GM12878 (cell line): Measurements from ENCODE around the gene DNAH2. TPM values are rescaled to one million over a fixed set of nuclear protein-coding genes. Genes with fewer than 3 reads are reported as not detected.

ENCODE experiments used
- ATAC-seq: fragments of 200-7000 bp; cut with Tn5 transposase; 3 replicates; pipeline ENCODE4 v1.9.1; 2020; ENCODE audit warnings: mild to moderate bottlenecking, moderate library complexity
- BruUV-seq: library from RNA; stranded (reverse); fragments of 400-500 nt; replicated peaks from 2 replicates; lab custom pipeline; 2021; lab: Mats Ljungman, UMichigan
- CTCF ChIA-PET: fragments of 300-600 bp; sonication (Branson Sonifier 250); formaldehyde crosslinking; extraction: SDS; loops from one replicate; lab custom pipeline; 2021; ENCODE audit warnings: inconsistent platforms; lab: Yijun Ruan, JAX
- POLR2A ChIA-PET: fragments of 350-600 bp; formaldehyde crosslinking; extraction: SDS; loops from one replicate; lab custom pipeline; 2021; ENCODE audit warnings: inconsistent platforms; lab: Charles Lee
- RAD21 ChIA-PET: fragments of 300-600 bp; sonication (Branson Sonifier 250); formaldehyde crosslinking; loops from one replicate; lab custom pipeline; 2023; ENCODE audit warnings: antibody characterized with exemption; ENCODE audit not compliant: unreplicated experiment; lab: Charles Lee
- SMC1A ChIA-PET: fragments of 300-600 bp; sonication (Branson Sonifier 250); formaldehyde crosslinking; loops from one replicate; lab custom pipeline; 2023; ENCODE audit not compliant: unreplicated experiment, uncharacterized antibody; lab: Charles Lee
- DNase-seq: peaks from one replicate; pipeline ENCODE4 v3.0.0-alpha.2; 2011; ENCODE audit warnings: low read depth, low spot score
- FAIRE-seq: peaks from 3 replicates; lab custom pipeline; 2011; peaks lifted over from hg19 to GRCh38; lab: Jason Lieb, UNC
- H2AFZ ChIP-seq: 2 replicates; pipeline ENCODE4 v1.6.0; 2011; ENCODE audit warnings: low read depth, low read length, control low read depth; ENCODE audit not compliant: control insufficient read depth
- H3K27ac ChIP-seq: 2 replicates; pipeline ENCODE4 v1.5.1; 2011; ENCODE audit warnings: control low read depth; ENCODE audit not compliant: control insufficient read depth, insufficient read depth
- H3K27me3 ChIP-seq, 2 experiments: replicated peaks in 1 of 2; 2 replicates each; pipeline versions ENCODE4 v1.6.0 to v1.6.1; 2011; ENCODE audit warnings: low read length in 1 of 2; ENCODE audit not compliant: control insufficient read depth in 2 of 2, insufficient read depth in 2 of 2
- H3K36me3 ChIP-seq, 2 experiments: 2 replicates each; pipeline ENCODE4 v1.5.1; 2011; ENCODE audit warnings: low read length in 1 of 2; ENCODE audit not compliant: control insufficient read depth in 2 of 2, insufficient read depth in 2 of 2
- H3K4me1 ChIP-seq: 2 replicates; pipeline ENCODE4 v1.6.1; 2011; ENCODE audit warnings: mild to moderate bottlenecking, low read length, moderate library complexity, mixed read lengths; ENCODE audit not compliant: control insufficient read depth, insufficient read depth
- H3K4me2 ChIP-seq: 2 replicates; pipeline ENCODE4 v1.6.0; 2011; ENCODE audit warnings: control low read depth; ENCODE audit not compliant: control insufficient read depth, insufficient read depth
- H3K4me3 ChIP-seq: fragments of 200-600 bp; sonication (generic); 2 replicates; pipeline ENCODE4 v1.5.1; 2016
- H3K79me2 ChIP-seq: 2 replicates; pipeline ENCODE4 v1.6.0; 2011; ENCODE audit warnings: low read length; ENCODE audit not compliant: control insufficient read depth, insufficient read depth
- H3K9ac ChIP-seq: 2 replicates; pipeline ENCODE4 v1.8.0; 2011; ENCODE audit warnings: low read length, control low read depth, mixed read lengths; ENCODE audit not compliant: control insufficient read depth, insufficient read depth
- H3K9me3 ChIP-seq: replicated peaks from 3 replicates; pipeline ENCODE4 v1.5.1; 2011; ENCODE audit warnings: mild to moderate bottlenecking, low read length; ENCODE audit not compliant: control insufficient read depth, insufficient read depth
- H4K20me1 ChIP-seq: 2 replicates; pipeline ENCODE4 v1.6.0; 2011; ENCODE audit not compliant: control insufficient read depth, insufficient read depth
- BMI1 ChIP-seq: fragments of 450-650 bp; IDR thresholded peaks from 2 replicates; pipeline ENCODE4 v1.6.1; 2016; ENCODE audit warnings: mild to moderate bottlenecking, moderate library complexity, borderline replicate concordance
- CBFB ChIP-seq: IDR thresholded peaks from 2 replicates; pipeline ENCODE4 v1.6.1; 2016; ENCODE audit warnings: antibody characterized with exemption, low read depth
- CHD1 ChIP-seq: IDR thresholded peaks from 2 replicates; pipeline ENCODE4 v1.6.1; 2012; ENCODE audit warnings: low read depth, low read length, improper control_type of control experiment
- CREM ChIP-seq: IDR thresholded peaks from 2 replicates; pipeline ENCODE4 v1.6.1; 2014; ENCODE audit warnings: antibody characterized with exemption, low read depth
- EED ChIP-seq: sonication (generic); IDR thresholded peaks from 2 replicates; pipeline ENCODE4 v1.6.1; 2016; ENCODE audit warnings: antibody characterized with exemption, low read depth
- MEF2A ChIP-seq: IDR thresholded peaks from 2 replicates; pipeline ENCODE4 v1.6.1; 2011; ENCODE audit warnings: low read depth, mild to moderate bottlenecking, low read length, moderate library complexity; ENCODE audit not compliant: insufficient read depth
- NRF1 ChIP-seq: conservative IDR thresholded peaks from 2 replicates; pipeline ENCODE4 v1.6.1; 2011; ENCODE audit warnings: mild to moderate bottlenecking, low read depth, low read length, improper control_type of control experiment
- SIN3A ChIP-seq: IDR thresholded peaks from 2 replicates; pipeline ENCODE4 v1.6.1; 2012; ENCODE audit warnings: low read depth, low read length, improper control_type of control experiment
- SMAD1 ChIP-seq: fragments of 450-650 bp; IDR thresholded peaks from 2 replicates; pipeline ENCODE4 v1.6.1; 2018; ENCODE audit warnings: mild to moderate bottlenecking, low read depth; ENCODE audit not compliant: partially characterized antibody
- TAF1 ChIP-seq: IDR thresholded peaks from 2 replicates; pipeline ENCODE4 v1.6.1; 2011; ENCODE audit warnings: mild to moderate bottlenecking, low read depth, low read length, borderline replicate concordance
- TARDBP ChIP-seq: IDR thresholded peaks from 2 replicates; pipeline ENCODE4 v1.6.1; 2016; ENCODE audit warnings: borderline replicate concordance
- ZNF384 ChIP-seq: IDR thresholded peaks from 2 replicates; pipeline ENCODE4 v1.6.1; 2012; ENCODE audit warnings: low read depth, mild to moderate bottlenecking, low read length, improper control_type of control experiment, borderline replicate concordance
- WGBS: methylation state at CpG from one replicate; pipeline ENCODE4 v1.1.6; 2016; ENCODE audit warnings: low lambda C conversion rate; ENCODE audit not compliant: insufficient replicate concordance, insufficient coverage; ENCODE audit errors: missing lambda C conversion rate; 5-methylcytosine and 5-hydroxymethylcytosine counted together
- in situ Hi-C: fragments of 300-500 bp; cut with MboI; formaldehyde crosslinking; loops from 9 replicates; pipeline ENCODE4 v1.14.3; 2018; ENCODE audit warnings: mixed read lengths
- intact Hi-C: fragments of 100-400 bp; cut with micrococcal nuclease; formaldehyde crosslinking; loops from one replicate; pipeline ENCODE4 v1.14.2; 2022; ENCODE audit not compliant: unreplicated experiment
- polyA plus RNA-seq, 11 experiments: library from polyadenylated mRNA; depleted of rRNA in 4 of 11; unstranded in 6 of 11; stranded (reverse) in 5 of 11; fragments of >200 nt; fragmentation: Nextera tagmentation in 4 of 11; fragmentation: Illumina TruSeq in 1 of 11; extraction: Ambion mirVana in 4 of 11; extraction: Trizol in 1 of 11; gene quantifications; 1 replicate in 1 of 11; 2 replicates in 10 of 11; pipeline versions ENCODE4 v1.2.1 to v1.2.3, GENCODE V29; 2011 to 2016; ENCODE audit warnings: inconsistent platforms in 2 of 11, missing spikeins in 2 of 11, low read depth in 1 of 11
- total RNA-seq, 4 experiments: library from RNA; depleted of rRNA in 3 of 4; stranded (reverse); fragments of >200 nt in 3 of 4; fragmentation: Illumina TruSeq in 1 of 4; extraction: Trizol in 1 of 4; gene quantifications; 2 replicates each; pipeline versions ENCODE4 v1.2.1 to v1.2.3, GENCODE V29; 2013 to 2021
- TF ChIP-seq, protein P1 (sequence below): fragments of 450-650 bp; IDR thresholded peaks from 2 replicates; pipeline ENCODE4 v1.6.1; 2017; ENCODE audit warnings: antibody characterized with exemption, mild to moderate bottlenecking, moderate library complexity
- TF ChIP-seq, protein P2 (sequence below): IDR thresholded peaks from 2 replicates; pipeline ENCODE4 v1.6.1; 2012; ENCODE audit warnings: low read depth, low read length, improper control_type of control experiment
- TF ChIP-seq, protein P3 (sequence below): IDR thresholded peaks from 2 replicates; pipeline ENCODE4 v1.6.1; 2011; ENCODE audit warnings: borderline replicate concordance, low read depth, mild to moderate bottlenecking, moderate library complexity, mixed read lengths, low read length; ENCODE audit not compliant: insufficient read depth; ENCODE audit errors: extremely low read length

Gene DNAH2
- total and polyA plus RNA-seq, 10 of the 15 experiments (the other 5 are each of a cell fraction or from before 2014, with no cell fraction given) = not detected

DNA sequence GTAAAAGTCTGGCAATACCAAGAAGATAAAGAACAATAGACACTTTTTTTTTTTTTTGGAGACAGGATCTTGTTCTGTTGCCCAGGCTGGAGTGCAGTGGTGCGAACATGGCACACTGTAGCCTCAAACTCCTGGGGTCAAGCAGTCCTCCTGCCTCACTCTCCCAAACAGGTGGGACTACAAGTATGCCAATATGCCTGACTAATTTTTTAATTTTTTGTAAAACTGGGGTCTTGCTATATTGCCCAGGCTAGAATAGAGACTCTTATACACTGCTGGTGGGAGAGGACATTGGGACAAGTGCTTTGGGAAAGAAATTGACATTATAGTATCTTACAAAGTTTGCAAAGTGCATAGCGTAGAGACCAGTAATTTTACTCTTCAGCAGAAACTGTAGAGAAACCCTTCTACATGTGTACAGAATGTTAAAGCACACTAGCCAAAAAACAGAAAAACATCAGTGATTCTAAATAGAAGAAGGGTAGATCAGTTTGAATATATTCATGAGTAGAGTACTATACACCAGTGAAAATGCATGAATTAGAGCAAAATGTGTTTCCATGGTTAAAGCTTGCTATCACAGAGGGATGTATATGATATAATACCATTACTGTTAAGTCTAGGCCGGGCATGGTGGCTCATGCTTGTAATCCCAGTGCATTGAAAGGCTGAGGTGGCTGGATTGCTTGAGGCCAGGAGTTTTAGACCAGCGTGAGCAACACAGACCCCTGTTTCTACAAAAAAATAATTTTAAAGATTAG, 19.5 kb upstream of the DNAH2 start:
- BruUV-seq = no TSS peak
- POLR2A ChIA-PET = no interaction called here
- no peaks in the 10 kb centered on the region for H3K79me2 ChIP-seq
- intact Hi-C loops (no loop called here), in situ Hi-C loops (no loop called here)
- no peak overlapping the region for H3K4me2 ChIP-seq
- H3K4me1 ChIP-seq = no peaks in the 10 kb centered on the region
- peaks cover 0 to 4% of the 10 kb centered on the region in 2 experiments; a peak in 3 of 4 replicates for H3K36me3 ChIP-seq
- no peak overlapping the region for H2AFZ ChIP-seq
- CTCF ChIA-PET = interaction anchor here (0.8 to 2.4 kb wide), 2 partner anchors 10 to 135 kb away, joined by 4 to 9 read pairs; partner anchors contain the start of genes TP53 and WRAP53
- no peak for DNase-seq
- H3K27ac ChIP-seq = no peak overlapping the region
- H3K9ac ChIP-seq = no peak overlapping the region
- H3K27me3 ChIP-seq = no peaks in the 10 kb centered on the region
- H3K4me3 ChIP-seq = no peak overlapping the region
- TF ChIP-seq TAF1 = no peak
- no peak for TF ChIP-seq CREM
- no peak for TF ChIP-seq ZNF384
- TF ChIP-seq, protein P1, sequence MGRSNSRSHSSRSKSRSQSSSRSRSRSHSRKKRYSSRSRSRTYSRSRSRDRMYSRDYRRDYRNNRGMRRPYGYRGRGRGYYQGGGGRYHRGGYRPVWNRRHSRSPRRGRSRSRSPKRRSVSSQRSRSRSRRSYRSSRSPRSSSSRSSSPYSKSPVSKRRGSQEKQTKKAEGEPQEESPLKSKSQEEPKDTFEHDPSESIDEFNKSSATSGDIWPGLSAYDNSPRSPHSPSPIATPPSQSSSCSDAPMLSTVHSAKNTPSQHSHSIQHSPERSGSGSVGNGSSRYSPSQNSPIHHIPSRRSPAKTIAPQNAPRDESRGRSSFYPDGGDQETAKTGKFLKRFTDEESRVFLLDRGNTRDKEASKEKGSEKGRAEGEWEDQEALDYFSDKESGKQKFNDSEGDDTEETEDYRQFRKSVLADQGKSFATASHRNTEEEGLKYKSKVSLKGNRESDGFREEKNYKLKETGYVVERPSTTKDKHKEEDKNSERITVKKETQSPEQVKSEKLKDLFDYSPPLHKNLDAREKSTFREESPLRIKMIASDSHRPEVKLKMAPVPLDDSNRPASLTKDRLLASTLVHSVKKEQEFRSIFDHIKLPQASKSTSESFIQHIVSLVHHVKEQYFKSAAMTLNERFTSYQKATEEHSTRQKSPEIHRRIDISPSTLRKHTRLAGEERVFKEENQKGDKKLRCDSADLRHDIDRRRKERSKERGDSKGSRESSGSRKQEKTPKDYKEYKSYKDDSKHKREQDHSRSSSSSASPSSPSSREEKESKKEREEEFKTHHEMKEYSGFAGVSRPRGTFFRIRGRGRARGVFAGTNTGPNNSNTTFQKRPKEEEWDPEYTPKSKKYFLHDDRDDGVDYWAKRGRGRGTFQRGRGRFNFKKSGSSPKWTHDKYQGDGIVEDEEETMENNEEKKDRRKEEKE = no peak
- TF ChIP-seq, protein P2, sequence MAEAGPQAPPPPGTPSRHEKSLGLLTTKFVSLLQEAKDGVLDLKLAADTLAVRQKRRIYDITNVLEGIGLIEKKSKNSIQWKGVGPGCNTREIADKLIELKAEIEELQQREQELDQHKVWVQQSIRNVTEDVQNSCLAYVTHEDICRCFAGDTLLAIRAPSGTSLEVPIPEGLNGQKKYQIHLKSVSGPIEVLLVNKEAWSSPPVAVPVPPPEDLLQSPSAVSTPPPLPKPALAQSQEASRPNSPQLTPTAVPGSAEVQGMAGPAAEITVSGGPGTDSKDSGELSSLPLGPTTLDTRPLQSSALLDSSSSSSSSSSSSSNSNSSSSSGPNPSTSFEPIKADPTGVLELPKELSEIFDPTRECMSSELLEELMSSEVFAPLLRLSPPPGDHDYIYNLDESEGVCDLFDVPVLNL = no peak
- no peak for TF ChIP-seq TARDBP
- no peak for TF ChIP-seq SIN3A
- no peak for TF ChIP-seq NRF1
- TF ChIP-seq, protein P3, sequence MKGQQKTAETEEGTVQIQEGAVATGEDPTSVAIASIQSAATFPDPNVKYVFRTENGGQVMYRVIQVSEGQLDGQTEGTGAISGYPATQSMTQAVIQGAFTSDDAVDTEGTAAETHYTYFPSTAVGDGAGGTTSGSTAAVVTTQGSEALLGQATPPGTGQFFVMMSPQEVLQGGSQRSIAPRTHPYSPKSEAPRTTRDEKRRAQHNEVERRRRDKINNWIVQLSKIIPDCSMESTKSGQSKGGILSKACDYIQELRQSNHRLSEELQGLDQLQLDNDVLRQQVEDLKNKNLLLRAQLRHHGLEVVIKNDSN = no peak
- no peak for TF ChIP-seq EED
- TF ChIP-seq CHD1 = no peak
- TF ChIP-seq BMI1 = no peak
- no peak for TF ChIP-seq CBFB
- TF ChIP-seq SMAD1 = no peak
- TF ChIP-seq MEF2A = no peak
- RAD21 ChIA-PET = no interaction called here
- ATAC-seq = no peak
- H3K9me3 ChIP-seq = no peaks in the 10 kb centered on the region
- 99% methylated on average over 4 of the region's 4 CpGs for WGBS
- SMC1A ChIA-PET = no interaction called here
- FAIRE-seq = no peak
- H4K20me1 ChIP-seq = no peaks in the 10 kb centered on the region
